Caco-2 (cell line): ENCODE results near the gene RNF114. TPM values are rescaled to one million over a fixed set of nuclear protein-coding genes. Genes with fewer than 3 reads are reported as not detected.

Experiments
- BruUV-seq: library from RNA; stranded (reverse); fragments of 400-500 nt; replicated peaks from 2 replicates; lab custom pipeline; 2021; lab: Mats Ljungman, UMichigan
- CTCF ChIA-PET: fragments of 300-600 bp; sonication (Branson Sonifier 250); formaldehyde crosslinking; loops from one replicate; lab custom pipeline; 2022; ENCODE audit warnings: antibody characterized with exemption; lab: Charles Lee
- POLR2A ChIA-PET: fragments of 300-600 bp; sonication (Branson Sonifier 250); formaldehyde crosslinking; loops from one replicate; lab custom pipeline; 2022; ENCODE audit warnings: antibody characterized with exemption; lab: Charles Lee
- DNase-seq, 2 experiments: peaks; one replicate each; pipeline versions ENCODE4 v3.0.0 to v3.0.0-alpha.2; 2020 to 2022
- H3K27me3 ChIP-seq: replicated peaks from 2 replicates; pipeline ENCODE4 v1.6.0; 2011; ENCODE audit warnings: low read length; ENCODE audit not compliant: control insufficient read depth, insufficient read depth
- H3K36me3 ChIP-seq: 2 replicates; pipeline ENCODE4 v1.5.1; 2011; ENCODE audit warnings: low read length; ENCODE audit not compliant: control insufficient read depth, insufficient read depth
- H3K4me1 ChIP-seq: fragments of 250-450 bp; sonication (Bioruptor Pico); 2 replicates; pipeline ENCODE4 v1.5.1; 2020; ENCODE audit warnings: mild to moderate bottlenecking
- H3K4me3 ChIP-seq: 2 replicates; pipeline ENCODE4 v1.5.1; 2011; ENCODE audit warnings: low read depth, mild to moderate bottlenecking, control low read depth, low read length
- H3K9me3 ChIP-seq: fragments of 250-450 bp; sonication (Bioruptor Pico); 2 replicates; pipeline ENCODE4 v1.5.1; 2020; ENCODE audit warnings: mild to moderate bottlenecking, moderate library complexity
- H3K27ac Mint-ChIP-seq: one replicate; pipeline ENCODE4 v1.8.0; 2022; ENCODE audit warnings: mixed read lengths; ENCODE audit not compliant: unreplicated experiment
- H3K27me3 Mint-ChIP-seq: one replicate; pipeline ENCODE4 v1.8.0; 2022; ENCODE audit warnings: mixed read lengths; ENCODE audit not compliant: insufficient read depth, unreplicated experiment
- H3K36me3 Mint-ChIP-seq: one replicate; pipeline ENCODE4 v1.8.0; 2022; ENCODE audit warnings: mild to moderate bottlenecking, mixed read lengths; ENCODE audit not compliant: insufficient read depth, unreplicated experiment
- H3K4me1 Mint-ChIP-seq: one replicate; pipeline ENCODE4 v1.8.0; 2022; ENCODE audit warnings: low read depth, mixed read lengths; ENCODE audit not compliant: unreplicated experiment
- H3K4me3 Mint-ChIP-seq: one replicate; pipeline ENCODE4 v1.8.0; 2022; ENCODE audit warnings: mild to moderate bottlenecking, moderate library complexity, mixed read lengths; ENCODE audit not compliant: unreplicated experiment
- H3K9me3 Mint-ChIP-seq: one replicate; pipeline ENCODE4 v1.8.0; 2022; ENCODE audit warnings: mixed read lengths; ENCODE audit not compliant: unreplicated experiment
- intact Hi-C: fragments of 100-400 bp; cut with micrococcal nuclease; formaldehyde crosslinking; loops from one replicate; pipeline ENCODE4 v1.10.0; 2022; ENCODE audit not compliant: unreplicated experiment
- total RNA-seq: library from RNA; stranded (reverse); gene quantifications from 2 replicates; pipeline ENCODE4 v1.2.3, GENCODE V29; 2022
- TF ChIP-seq, protein P1 (sequence below), 2 experiments: fragments of 200-600 bp in 1 of 2; IDR thresholded peaks; 1 replicate in 1 of 2; 2 replicates in 1 of 2; pipeline versions ENCODE4 v1.5.1 to v1.8.0; 2011 to 2022; ENCODE audit warnings: antibody characterized with exemption in 1 of 2, control low read depth in 1 of 2, inconsistent platforms in 1 of 2, low read depth in 1 of 2, low read length in 1 of 2, mild to moderate bottlenecking in 1 of 2, moderate library complexity in 1 of 2; ENCODE audit not compliant: insufficient read depth in 1 of 2, severe bottlenecking in 1 of 2, unreplicated experiment in 1 of 2

The RNF114 gene
- total RNA-seq, 1 experiment from 2014 or later, result 154 TPM

DNA sequence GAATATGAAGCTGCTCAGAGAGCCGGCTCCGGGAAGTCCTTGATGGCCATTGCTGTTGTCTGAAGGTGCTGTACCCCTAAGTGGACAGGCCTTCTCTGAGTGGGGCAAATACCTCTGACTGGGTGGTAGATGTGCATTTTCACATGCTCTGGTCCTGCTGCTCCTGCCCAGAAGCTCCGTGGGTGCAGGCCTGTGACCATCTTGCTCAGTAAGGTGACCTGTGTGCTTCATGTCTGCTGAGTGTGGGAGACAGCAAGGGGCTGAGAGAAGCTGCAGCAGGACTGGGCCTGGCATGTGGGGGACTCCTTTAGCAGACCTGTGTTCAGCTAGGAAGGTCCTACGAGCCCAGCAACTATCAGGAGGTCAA lies 25.9 kb upstream of the RNF114 start:
- no peak overlapping the region for H3K4me3 Mint-ChIP-seq
- H3K4me3 ChIP-seq, result no peak overlapping the region
- no peaks in the 10 kb centered on the region for H3K27me3 Mint-ChIP-seq
- TF ChIP-seq, protein P1, sequence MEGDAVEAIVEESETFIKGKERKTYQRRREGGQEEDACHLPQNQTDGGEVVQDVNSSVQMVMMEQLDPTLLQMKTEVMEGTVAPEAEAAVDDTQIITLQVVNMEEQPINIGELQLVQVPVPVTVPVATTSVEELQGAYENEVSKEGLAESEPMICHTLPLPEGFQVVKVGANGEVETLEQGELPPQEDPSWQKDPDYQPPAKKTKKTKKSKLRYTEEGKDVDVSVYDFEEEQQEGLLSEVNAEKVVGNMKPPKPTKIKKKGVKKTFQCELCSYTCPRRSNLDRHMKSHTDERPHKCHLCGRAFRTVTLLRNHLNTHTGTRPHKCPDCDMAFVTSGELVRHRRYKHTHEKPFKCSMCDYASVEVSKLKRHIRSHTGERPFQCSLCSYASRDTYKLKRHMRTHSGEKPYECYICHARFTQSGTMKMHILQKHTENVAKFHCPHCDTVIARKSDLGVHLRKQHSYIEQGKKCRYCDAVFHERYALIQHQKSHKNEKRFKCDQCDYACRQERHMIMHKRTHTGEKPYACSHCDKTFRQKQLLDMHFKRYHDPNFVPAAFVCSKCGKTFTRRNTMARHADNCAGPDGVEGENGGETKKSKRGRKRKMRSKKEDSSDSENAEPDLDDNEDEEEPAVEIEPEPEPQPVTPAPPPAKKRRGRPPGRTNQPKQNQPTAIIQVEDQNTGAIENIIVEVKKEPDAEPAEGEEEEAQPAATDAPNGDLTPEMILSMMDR (IDR thresholded peaks at IDR 0.05; ENCODE audit: insufficient read depth in 1 of 2, low read depth in 1 of 2, low read length in 1 of 2, severe bottlenecking in 1 of 2, unreplicated experiment in 1 of 2), result no peak
- BruUV-seq, result no TSS peak
- H3K36me3 ChIP-seq, result peaks cover 5% of the 10 kb centered on the region
- DNase-seq, result no peak
- intact Hi-C loops, result no loop called here
- H3K27ac Mint-ChIP-seq, result no peak overlapping the region
- H3K27me3 ChIP-seq, result no peaks in the 10 kb centered on the region
- ChIA-PET CTCF (interaction anchor here (0.6 to 1.4 kb wide), 5 partner anchors 19 to 525 kb away, joined by 3 to 10 read pairs (median 3); no protein-coding TSS in a partner anchor), POLR2A (no interaction called here)
- peaks cover 14% of the 10 kb centered on the region for H3K4me1 Mint-ChIP-seq
- no peaks in the 10 kb centered on the region for H3K9me3 Mint-ChIP-seq
- 0 out of 2 replicates have a peak, but pooled peaks cover 3% of the 10 kb centered on the region for H3K4me1 ChIP-seq
- peaks cover 54% of the 10 kb centered on the region for H3K36me3 Mint-ChIP-seq
- H3K9me3 ChIP-seq, result no peaks in the 10 kb centered on the region

DNA sequence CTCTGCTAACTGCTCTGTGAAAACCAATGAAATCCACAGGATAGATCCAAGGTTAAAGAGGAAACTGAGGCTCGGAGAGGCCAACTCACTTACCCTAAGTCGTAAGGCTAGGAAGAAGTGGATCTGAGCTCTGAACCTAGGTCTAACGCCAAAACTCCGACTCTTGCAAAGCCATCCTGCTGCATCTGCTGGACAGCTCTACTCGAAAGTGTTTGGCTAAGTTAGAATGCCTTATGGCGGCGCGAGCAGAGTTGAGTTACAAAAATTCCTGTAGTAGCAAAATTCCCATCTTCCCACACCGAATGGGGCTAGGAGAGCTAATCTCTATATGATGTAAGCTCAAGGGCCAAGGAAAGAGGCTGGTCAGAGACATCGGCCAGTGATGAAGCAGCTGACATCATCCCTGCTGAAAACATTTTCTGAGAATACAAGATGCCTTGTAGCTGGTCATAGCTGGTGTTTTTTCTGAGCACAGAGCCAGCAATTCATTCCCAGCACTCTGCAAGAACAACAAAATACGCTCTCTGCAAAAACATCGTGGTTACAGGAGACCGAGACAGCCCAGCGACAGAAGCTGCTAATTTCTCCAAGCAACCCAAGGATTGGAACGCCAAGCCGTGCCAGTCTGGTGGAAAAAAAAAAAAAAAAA lies 22.7 kb upstream of the RNF114 start:
- Histone ChIP-seq H3K27me3 (no peaks in the 10 kb centered on the region), H3K4me3 (no peak overlapping the region), H3K36me3 (peaks cover 4% of the 10 kb centered on the region; the same call in 1 of the 2 replicates), H3K4me1 (peaks cover 17% of the 10 kb centered on the region), H3K9me3 (no peaks in the 10 kb centered on the region)
- Mint-ChIP-seq H3K4me1 (peaks cover 28% of the 10 kb centered on the region), H3K36me3 (peaks cover 56% of the 10 kb centered on the region), H3K27me3 (no peaks in the 10 kb centered on the region), H3K27ac (peak overlapping the region; percentile 100), H3K4me3 (peak overlapping the region; percentile 99), H3K9me3 (no peaks in the 10 kb centered on the region)
- DNase-seq, result no peak
- intact Hi-C loops, result no loop called here
- BruUV-seq, result no TSS peak
- TF ChIP-seq, protein P1 (IDR thresholded peaks at IDR 0.05; ENCODE audit: insufficient read depth in 1 of 2, low read depth in 1 of 2, low read length in 1 of 2, severe bottlenecking in 1 of 2, unreplicated experiment in 1 of 2), result no peak
- CTCF ChIA-PET, result interaction anchor here (0.6 to 1.6 kb wide), 9 partner anchors 10 to 305 kb away, joined by 3 to 7 read pairs (median 5); no protein-coding TSS in a partner anchor
- POLR2A ChIA-PET, result interaction anchor here (0.9 to 2.4 kb wide), 3 partner anchors 22 to 29 kb away, joined by 3 to 11 read pairs (median 5); partner anchors contain the start of gene RNF114

DNA sequence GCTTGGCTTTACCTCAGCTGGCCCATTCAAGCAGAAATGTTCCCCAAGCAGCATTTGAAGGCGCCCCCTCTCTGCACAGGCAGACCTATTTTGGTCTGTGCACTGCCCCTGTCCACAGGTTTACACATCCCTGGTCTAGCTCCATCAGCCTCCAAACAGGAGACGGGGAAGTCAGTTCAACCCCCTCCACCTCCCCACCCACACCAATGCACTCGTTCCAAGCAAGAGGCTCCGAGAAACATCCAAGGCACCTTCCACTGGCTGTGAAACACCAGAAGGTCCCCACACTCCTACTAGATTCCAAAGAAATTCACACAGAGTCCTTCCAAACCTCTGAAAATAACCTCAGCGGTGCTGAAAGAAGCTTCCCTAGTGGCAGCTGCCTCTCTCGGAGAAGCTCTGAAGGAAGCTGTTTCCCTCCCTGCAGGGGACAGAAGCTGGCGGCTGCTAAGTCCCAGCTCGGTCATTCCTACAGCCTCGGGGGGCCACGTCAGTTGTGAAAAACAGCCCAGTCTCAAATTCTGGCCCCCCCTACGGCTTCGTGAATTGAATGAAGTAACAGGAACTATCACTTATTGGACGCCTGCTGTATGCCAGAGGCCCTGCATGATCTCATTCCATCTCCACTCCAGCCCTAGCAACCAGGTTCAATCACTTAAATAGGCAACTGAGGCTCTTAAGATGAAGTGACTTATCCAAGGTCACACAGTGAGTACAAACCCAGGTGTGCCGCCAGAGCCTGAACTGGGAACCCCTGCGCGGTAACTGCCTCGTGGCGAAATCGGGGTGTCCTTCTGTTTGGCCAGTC lies 21.7 kb upstream of the RNF114 start:
- peak overlapping the region; percentile 99 for H3K4me3 Mint-ChIP-seq
- peaks cover 29% of the 10 kb centered on the region for H3K4me1 Mint-ChIP-seq
- intact Hi-C loops, result no loop called here
- BruUV-seq, result TSS peak; percentile 20
- Histone ChIP-seq H3K36me3 (peaks cover 2% of the 10 kb centered on the region; the same call in 1 of the 2 replicates), H3K4me3 (peak overlapping the region; percentile 80), H3K27me3 (no peaks in the 10 kb centered on the region), H3K4me1 (peaks cover 20% of the 10 kb centered on the region), H3K9me3 (no peaks in the 10 kb centered on the region)
- POLR2A ChIA-PET, result interaction anchor here (0.5 to 2.4 kb wide), 8 partner anchors 21 to 314 kb away, joined by 3 to 11 read pairs (median 3); partner anchors contain the start of genes RNF114 and SLC9A8
- H3K36me3 Mint-ChIP-seq, result peaks cover 46% of the 10 kb centered on the region
- no peaks in the 10 kb centered on the region for H3K9me3 Mint-ChIP-seq
- CTCF ChIA-PET, result interaction anchor here (0.6 to 1.6 kb wide), 10 partner anchors 11 to 349 kb away, joined by 3 to 7 read pairs (median 4); no protein-coding TSS in a partner anchor
- H3K27ac Mint-ChIP-seq, result peak overlapping the region; percentile 100
- peak in 1 of 2 experiments; percentile 55 for DNase-seq
- H3K27me3 Mint-ChIP-seq, result no peaks in the 10 kb centered on the region
- TF ChIP-seq, protein P1 (IDR thresholded peaks at IDR 0.05; ENCODE audit: insufficient read depth in 1 of 2, low read depth in 1 of 2, low read length in 1 of 2, severe bottlenecking in 1 of 2, unreplicated experiment in 1 of 2), result peak in 1 of 2 experiments; percentile 14
